GM12878 (cell line): ENCODE data around the gene OXA1L. TPM values are rescaled to one million over a fixed set of nuclear protein-coding genes. Genes with fewer than 3 reads are reported as not detected.

Source experiments
- ASH2L ChIP-seq: fragments of 300-600, 200-600 bp; sonication (generic); IDR thresholded peaks from 2 replicates; pipeline ENCODE4 v1.6.1; 2017; ENCODE audit warnings: low read depth, mild to moderate bottlenecking, borderline replicate concordance
- ETV6 ChIP-seq, 2 experiments: fragments of 450-650 bp in 1 of 2; IDR thresholded peaks in 1 of 2; conservative IDR thresholded peaks in 1 of 2; 2 replicates each; pipeline ENCODE4 v1.6.1; 2014; ENCODE audit warnings: antibody characterized with exemption in 1 of 2, borderline replicate concordance in 1 of 2, low read depth in 1 of 2, mild to moderate bottlenecking in 1 of 2, moderate library complexity in 1 of 2
- FOXM1 ChIP-seq: IDR thresholded peaks from 2 replicates; pipeline ENCODE4 v1.6.1; 2012; ENCODE audit warnings: low read depth, mild to moderate bottlenecking, inconsistent platforms, low read length, moderate library complexity
- IKZF1 ChIP-seq: fragments of 450-650 bp; conservative IDR thresholded peaks from 2 replicates; pipeline ENCODE4 v1.6.1; 2017; ENCODE audit warnings: antibody characterized with exemption, mild to moderate bottlenecking
- KDM1A ChIP-seq: fragments of 200-600 bp; sonication (generic); IDR thresholded peaks from 2 replicates; pipeline ENCODE4 v1.6.1; 2016; ENCODE audit warnings: borderline replicate concordance
- NR2C1 ChIP-seq: fragments of 450-650 bp; IDR thresholded peaks from 2 replicates; pipeline ENCODE4 v1.6.1; 2017; ENCODE audit warnings: antibody characterized with exemption, mild to moderate bottlenecking, moderate library complexity
- PML ChIP-seq: IDR thresholded peaks from 2 replicates; pipeline ENCODE4 v1.6.1; 2012; ENCODE audit warnings: low read length, inconsistent platforms
- WRNIP1 ChIP-seq: IDR thresholded peaks from 2 replicates; pipeline ENCODE4 v1.6.1; 2011; ENCODE audit warnings: low read depth, low read length, improper control_type of control experiment, borderline replicate concordance
- ZNF384 ChIP-seq: IDR thresholded peaks from 2 replicates; pipeline ENCODE4 v1.6.1; 2012; ENCODE audit warnings: low read depth, mild to moderate bottlenecking, low read length, improper control_type of control experiment, borderline replicate concordance
- polyA plus RNA-seq, 11 experiments: library from polyadenylated mRNA; depleted of rRNA in 4 of 11; unstranded in 6 of 11; stranded (reverse) in 5 of 11; fragments of >200 nt; fragmentation: Nextera tagmentation in 4 of 11; fragmentation: Illumina TruSeq in 1 of 11; extraction: Ambion mirVana in 4 of 11; extraction: Trizol in 1 of 11; gene quantifications; 1 replicate in 1 of 11; 2 replicates in 10 of 11; pipeline versions ENCODE4 v1.2.1 to v1.2.3, GENCODE V29; 2011 to 2016; ENCODE audit warnings: inconsistent platforms in 2 of 11, missing spikeins in 2 of 11, low read depth in 1 of 11
- total RNA-seq, 4 experiments: library from RNA; depleted of rRNA in 3 of 4; stranded (reverse); fragments of >200 nt in 3 of 4; fragmentation: Illumina TruSeq in 1 of 4; extraction: Trizol in 1 of 4; gene quantifications; 2 replicates each; pipeline versions ENCODE4 v1.2.1 to v1.2.3, GENCODE V29; 2013 to 2021
- TF ChIP-seq, protein P1 (sequence below): fragments of 150-350 bp; IDR thresholded peaks from 2 replicates; pipeline ENCODE4 v1.6.1; 2014; ENCODE audit warnings: mild to moderate bottlenecking, low read depth, low read length
- TF ChIP-seq, protein P2 (sequence below), 3 experiments: IDR thresholded peaks in 2 of 3; conservative IDR thresholded peaks in 1 of 3; 2 replicates each; pipeline ENCODE4 v1.5.1; 2011; ENCODE audit warnings: low read depth in 3 of 3, low read length in 3 of 3, mild to moderate bottlenecking in 3 of 3, control low read depth in 2 of 3, moderate library complexity in 2 of 3, inconsistent platforms in 1 of 3, mixed read lengths in 1 of 3; ENCODE audit not compliant: control insufficient read depth in 2 of 3, insufficient read depth in 1 of 3; ENCODE audit errors: extremely low read depth in 1 of 3

OXA1L gene
- total and polyA plus RNA-seq, 10 of the 15 experiments (the other 5 are each of a cell fraction or from before 2014, with no cell fraction given) = 105 to 289 (median 146) TPM

DNA sequence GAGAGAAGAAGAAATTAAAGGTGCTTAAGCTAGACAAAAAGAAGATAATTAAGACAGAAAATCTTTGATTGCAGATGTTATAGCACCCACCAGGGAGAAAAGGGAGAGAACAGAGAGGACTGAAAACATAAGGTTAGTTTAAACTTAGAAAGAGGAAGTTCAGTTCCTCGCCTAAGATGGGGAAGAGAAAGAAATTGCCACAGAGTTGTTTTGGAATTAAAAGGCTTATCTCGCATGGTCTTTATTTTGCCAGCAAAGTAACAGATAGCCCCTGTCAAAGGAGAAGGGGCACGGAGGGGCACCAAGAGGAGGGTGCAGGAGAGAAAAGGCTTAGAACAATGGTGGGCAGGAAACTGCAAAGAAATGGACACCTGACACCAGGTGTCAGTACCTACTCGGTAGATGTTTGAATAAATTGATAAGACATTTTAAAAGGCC lies 17.8 kb upstream of the OXA1L start (continued):
- TF ChIP-seq PML (no peak), FOXM1 (no peak), WRNIP1 (no peak), IKZF1 (no peak), KDM1A (no peak), ASH2L (no peak), NR2C1 (no peak), ETV6 (conservative IDR thresholded peaks at IDR 0.05 in 1 of 2, IDR thresholded peaks at IDR 0.05 in 1 of 2; ENCODE audit: borderline replicate concordance in 1 of 2, low read depth in 1 of 2) (no peak), ZNF384 (no peak)
- TF ChIP-seq, protein P1, sequence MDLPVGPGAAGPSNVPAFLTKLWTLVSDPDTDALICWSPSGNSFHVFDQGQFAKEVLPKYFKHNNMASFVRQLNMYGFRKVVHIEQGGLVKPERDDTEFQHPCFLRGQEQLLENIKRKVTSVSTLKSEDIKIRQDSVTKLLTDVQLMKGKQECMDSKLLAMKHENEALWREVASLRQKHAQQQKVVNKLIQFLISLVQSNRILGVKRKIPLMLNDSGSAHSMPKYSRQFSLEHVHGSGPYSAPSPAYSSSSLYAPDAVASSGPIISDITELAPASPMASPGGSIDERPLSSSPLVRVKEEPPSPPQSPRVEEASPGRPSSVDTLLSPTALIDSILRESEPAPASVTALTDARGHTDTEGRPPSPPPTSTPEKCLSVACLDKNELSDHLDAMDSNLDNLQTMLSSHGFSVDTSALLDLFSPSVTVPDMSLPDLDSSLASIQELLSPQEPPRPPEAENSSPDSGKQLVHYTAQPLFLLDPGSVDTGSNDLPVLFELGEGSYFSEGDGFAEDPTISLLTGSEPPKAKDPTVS = no peak
- TF ChIP-seq, protein P2, sequence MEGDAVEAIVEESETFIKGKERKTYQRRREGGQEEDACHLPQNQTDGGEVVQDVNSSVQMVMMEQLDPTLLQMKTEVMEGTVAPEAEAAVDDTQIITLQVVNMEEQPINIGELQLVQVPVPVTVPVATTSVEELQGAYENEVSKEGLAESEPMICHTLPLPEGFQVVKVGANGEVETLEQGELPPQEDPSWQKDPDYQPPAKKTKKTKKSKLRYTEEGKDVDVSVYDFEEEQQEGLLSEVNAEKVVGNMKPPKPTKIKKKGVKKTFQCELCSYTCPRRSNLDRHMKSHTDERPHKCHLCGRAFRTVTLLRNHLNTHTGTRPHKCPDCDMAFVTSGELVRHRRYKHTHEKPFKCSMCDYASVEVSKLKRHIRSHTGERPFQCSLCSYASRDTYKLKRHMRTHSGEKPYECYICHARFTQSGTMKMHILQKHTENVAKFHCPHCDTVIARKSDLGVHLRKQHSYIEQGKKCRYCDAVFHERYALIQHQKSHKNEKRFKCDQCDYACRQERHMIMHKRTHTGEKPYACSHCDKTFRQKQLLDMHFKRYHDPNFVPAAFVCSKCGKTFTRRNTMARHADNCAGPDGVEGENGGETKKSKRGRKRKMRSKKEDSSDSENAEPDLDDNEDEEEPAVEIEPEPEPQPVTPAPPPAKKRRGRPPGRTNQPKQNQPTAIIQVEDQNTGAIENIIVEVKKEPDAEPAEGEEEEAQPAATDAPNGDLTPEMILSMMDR (IDR thresholded peaks at IDR 0.05 in 2 of 3, conservative IDR thresholded peaks at IDR 0.05 in 1 of 3; ENCODE audit: control insufficient read depth in 2 of 3, extremely low read depth in 1 of 3, insufficient read depth in 1 of 3, low read depth in 3 of 3, low read length in 3 of 3) = 0 out of 6 replicates have a peak, but pooled peaks of 1 of the 3 experiments have one; percentile 7
- TF ChIP-seq, all 136 proteins: peak for 6
